ENCODE results near the gene SLC39A11. TPM values are rescaled to one million over a fixed set of nuclear protein-coding genes. Genes with fewer than 3 reads are reported as not detected.
A peak's percentile ranks its signal among the peaks of the same experiment; 100 is the strongest.

SLC39A11 gene
- total and polyA plus RNA-seq, 2 of the 13 experiments (the other 11 are each of a cell fraction or from before 2014, with no cell fraction given) = 17.2 to 31.5 TPM

GRCh38 chr17:73068322-73069153, 23.9 kb downstream of the SLC39A11 start (continued):
- TF ChIP-seq CSRNP1 (CRISPR knock-in tag; IDR thresholded peaks at IDR 0.05) (no peak), PRDM15 (CRISPR knock-in tag; IDR thresholded peaks at IDR 0.05) (no peak), ZMYM3 (CRISPR knock-in tag; IDR thresholded peaks at IDR 0.05) (peak; percentile 66), ZNF335 (CRISPR knock-in tag; IDR thresholded peaks at IDR 0.05) (no peak), ZNF331 (CRISPR knock-in tag; IDR thresholded peaks at IDR 0.05) (peak; percentile 60; the same call in 1 of the 2 replicates), ZNF577 (CRISPR knock-in tag; IDR thresholded peaks at IDR 0.05; ENCODE audit: borderline replicate concordance, low read depth) (no peak), HHEX (CRISPR knock-in tag; IDR thresholded peaks at IDR 0.05) (no peak), SMAD9 (CRISPR knock-in tag; IDR thresholded peaks at IDR 0.05) (no peak), ZNF660 (CRISPR knock-in tag; IDR thresholded peaks at IDR 0.05; ENCODE audit: borderline replicate concordance, low read depth) (no peak), ZNF546 (CRISPR knock-in tag; conservative IDR thresholded peaks at IDR 0.05) (no peak), ZNF557 (CRISPR knock-in tag; IDR thresholded peaks at IDR 0.05) (no peak), SOX13 (IDR thresholded peaks at IDR 0.05) (no peak; the same call in 1 of the 2 replicates), SOX13 (CRISPR knock-in tag; conservative IDR thresholded peaks at IDR 0.05 in 1 of 2, IDR thresholded peaks at IDR 0.05 in 1 of 2) (peak in 1 of 2 experiments; percentile 53; a peak in 2 of 4 replicates), TAF15 (IDR thresholded peaks at IDR 0.05; ENCODE audit: low read depth, low read length, poor library complexity, severe bottlenecking) (no peak), ZNF337 (CRISPR knock-in tag; IDR thresholded peaks at IDR 0.05; ENCODE audit: borderline replicate concordance, low read depth) (no peak), ZNF501 (CRISPR knock-in tag; IDR thresholded peaks at IDR 0.05) (peak; percentile 71; the same call in 1 of the 2 replicates), ZNF75D (CRISPR knock-in tag; IDR thresholded peaks at IDR 0.05; ENCODE audit: borderline replicate concordance) (no peak), GZF1 (CRISPR knock-in tag; IDR thresholded peaks at IDR 0.05) (no peak), ZHX1 (CRISPR knock-in tag; IDR thresholded peaks at IDR 0.05; ENCODE audit: low read depth) (no peak), HOXA9 (CRISPR knock-in tag; IDR thresholded peaks at IDR 0.05; ENCODE audit: borderline replicate concordance) (no peak), NONO (IDR thresholded peaks at IDR 0.05) (no peak), NONO (CRISPR knock-in tag; conservative IDR thresholded peaks at IDR 0.05) (no peak)

Measured in HepG2 (cell line).